Right lobe of liver (tissue), 6 donors: ENCODE measurements around the gene CPEB4. TPM values are rescaled to one million over a fixed set of nuclear protein-coding genes. Genes with fewer than 3 reads are reported as not detected.

Experiments used
- ATAC-seq, 4 donors: fragments of 200-7000 bp; cut with Tn5 transposase; one replicate each; pipeline ENCODE4 v1.9.1; 2020; ENCODE audit warnings: mild to moderate bottlenecking in 4 of 4, moderate library complexity in 4 of 4
- DNase-seq, 3 donors: peaks; one replicate each; pipeline ENCODE4 v3.0.0-alpha.2; 2020
- H3K27ac ChIP-seq, 3 donors: fragments of 200-600 bp; one replicate each; pipeline ENCODE4 v1.8.0; 2022
- H3K27me3 ChIP-seq, 2 donors: fragments of 200-600 bp; one replicate each; pipeline ENCODE4 v1.8.0; 2022
- H3K36me3 ChIP-seq, 4 donors: fragments of 200-600 bp; sonication (generic) in 1 of 4; one replicate each; pipeline versions ENCODE4 v1.5.1 to v1.8.0; 2017 to 2022; ENCODE audit warnings: control low read depth in 1 of 4
- H3K4me1 ChIP-seq, 4 donors: fragments of 200-600 bp; sonication (generic) in 1 of 4; one replicate each; pipeline versions ENCODE4 v1.5.1 to v1.8.0; 2017 to 2022; ENCODE audit warnings: control low read depth in 1 of 4
- H3K4me3 ChIP-seq, 3 donors: fragments of 200-600 bp; one replicate each; pipeline ENCODE4 v1.8.0; 2022
- H3K9me3 ChIP-seq, 4 donors: fragments of 200-600 bp; sonication (generic) in 1 of 4; one replicate each; pipeline versions ENCODE4 v1.5.1 to v1.8.0; 2017 to 2022; ENCODE audit warnings: control low read depth in 1 of 4
- POLR2A ChIP-seq: fragments of 450-650 bp; IDR thresholded peaks from one replicate; pipeline ENCODE4 v1.6.1; 2017; ENCODE audit warnings: antibody characterized with exemption, mild to moderate bottlenecking
- WGBS: methylation state at CpG from one replicate; pipeline ENCODE4 v1.1.6; 2018; ENCODE audit warnings: low coverage, low lambda C conversion rate; ENCODE audit not compliant: insufficient coverage; ENCODE audit errors: missing lambda C conversion rate; 5-methylcytosine and 5-hydroxymethylcytosine counted together
- intact Hi-C, 2 donors: fragments of 100-400 bp; cut with DNase I; formaldehyde crosslinking; loops; one replicate each; pipeline versions ENCODE4 v1.11.2 to v1.14.1; 2022
- total RNA-seq, 6 experiments: library from RNA; depleted of rRNA in 2 of 6; stranded (reverse); fragments of >200 nt in 2 of 6; fragmentation: NEBNext Ultra II Directional in 3 of 6; extraction: Animal tissue kit (Norgen Biotek cat#: 25700) in 3 of 6; gene quantifications; one replicate each; pipeline versions ENCODE4 v1.1.0 to v1.2.4, GENCODE V29; 2016 to 2023
- TF ChIP-seq, protein P1 (sequence below), 4 donors: fragments of 200-600 bp in 3 of 4; fragments of 450-650 bp in 1 of 4; IDR thresholded peaks; one replicate each; pipeline versions ENCODE4 v1.5.1 to v1.8.0; 2016 to 2022; ENCODE audit warnings: antibody characterized with exemption in 4 of 4, mild to moderate bottlenecking in 2 of 4
- donor health status: DM: no; HTN: yes; CAD: no.
- donor health status: DM: no; HTN: no; CAD: no.
- donor health status: DM: no; HTN: no; CAD: no.
- donor health status: DM: no; HTN: yes; CAD: no.
- donor health status: DM: no; HTN: yes; CAD: no.

Gene CPEB4
- total RNA-seq, 6 experiments from 2014 or later, result 27.3 to 49.9 (median 40.0) TPM

GRCh38 chr5:173935396-173935795 is 47.2 kb downstream of the CPEB4 start:
- intact Hi-C loops, result no loop called here

GRCh38 chr5:173940269-173940668 is 52.1 kb downstream of the CPEB4 start:
- no peak overlapping the region for H3K27ac ChIP-seq
- WGBS, result 17% methylated on average over 2 of the region's 2 CpGs
- intact Hi-C loops, result no loop called here
- H3K4me1 ChIP-seq, result peaks cover 0 to 52% (median 8%) of the 10 kb centered on the region in 4 donors
- TF ChIP-seq, protein P1, sequence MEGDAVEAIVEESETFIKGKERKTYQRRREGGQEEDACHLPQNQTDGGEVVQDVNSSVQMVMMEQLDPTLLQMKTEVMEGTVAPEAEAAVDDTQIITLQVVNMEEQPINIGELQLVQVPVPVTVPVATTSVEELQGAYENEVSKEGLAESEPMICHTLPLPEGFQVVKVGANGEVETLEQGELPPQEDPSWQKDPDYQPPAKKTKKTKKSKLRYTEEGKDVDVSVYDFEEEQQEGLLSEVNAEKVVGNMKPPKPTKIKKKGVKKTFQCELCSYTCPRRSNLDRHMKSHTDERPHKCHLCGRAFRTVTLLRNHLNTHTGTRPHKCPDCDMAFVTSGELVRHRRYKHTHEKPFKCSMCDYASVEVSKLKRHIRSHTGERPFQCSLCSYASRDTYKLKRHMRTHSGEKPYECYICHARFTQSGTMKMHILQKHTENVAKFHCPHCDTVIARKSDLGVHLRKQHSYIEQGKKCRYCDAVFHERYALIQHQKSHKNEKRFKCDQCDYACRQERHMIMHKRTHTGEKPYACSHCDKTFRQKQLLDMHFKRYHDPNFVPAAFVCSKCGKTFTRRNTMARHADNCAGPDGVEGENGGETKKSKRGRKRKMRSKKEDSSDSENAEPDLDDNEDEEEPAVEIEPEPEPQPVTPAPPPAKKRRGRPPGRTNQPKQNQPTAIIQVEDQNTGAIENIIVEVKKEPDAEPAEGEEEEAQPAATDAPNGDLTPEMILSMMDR (IDR thresholded peaks at IDR 0.05), result no peak
- no peak for TF ChIP-seq POLR2A
- no peak overlapping the region for H3K4me3 ChIP-seq
- no peaks in the 10 kb centered on the region for H3K9me3 ChIP-seq
- ATAC-seq (peak in 3 of 4 donors; percentile 13 to 49 (median 43)), DNase-seq (no peak)
- peaks cover 0 to 6% (median 5%) of the 10 kb centered on the region in 4 donors for H3K36me3 ChIP-seq
- no peaks in the 10 kb centered on the region for H3K27me3 ChIP-seq

More at GRCh38 chr5:173935396-173935795, 47.2 kb downstream of the CPEB4 start:
- DNase-seq (no peak), ATAC-seq (no peak)
- H3K4me3 ChIP-seq, result no peak overlapping the region
- no peaks in the 10 kb centered on the region for H3K9me3 ChIP-seq
- H3K4me1 ChIP-seq, result peaks cover 0 to 40% (median 15%) of the 10 kb centered on the region in 4 donors
- TF ChIP-seq, protein P1 (IDR thresholded peaks at IDR 0.05), result no peak
- TF ChIP-seq POLR2A, result no peak
- 68% methylated on average over 2 of the region's 2 CpGs for WGBS
- no peak overlapping the region for H3K27ac ChIP-seq
- H3K27me3 ChIP-seq, result no peaks in the 10 kb centered on the region
- no peaks in the 10 kb centered on the region for H3K36me3 ChIP-seq

DNA sequence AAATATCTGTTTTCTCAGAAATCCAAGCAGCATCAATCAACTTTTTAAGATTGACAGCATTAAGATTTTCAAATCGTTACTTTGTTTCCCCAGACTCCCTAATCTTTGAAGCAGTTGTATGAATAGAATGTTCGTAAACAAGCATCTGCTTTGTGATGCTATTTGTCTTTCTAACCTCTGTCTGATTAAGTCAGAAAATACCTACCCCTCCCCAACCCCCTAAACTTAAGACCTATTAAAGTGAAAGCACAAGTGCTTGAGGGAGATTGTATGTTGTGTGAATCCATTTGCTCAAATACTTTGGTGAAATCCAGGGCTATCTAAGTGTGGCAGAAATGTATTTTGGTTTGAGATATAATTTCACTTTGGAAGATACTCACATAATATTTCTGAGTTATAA is 53.0 kb downstream of the CPEB4 start:
- 85% methylated on average over 2 of the region's 2 CpGs for WGBS
- H3K4me3 ChIP-seq, result no peak overlapping the region
- H3K27me3 ChIP-seq, result no peaks in the 10 kb centered on the region
- peaks cover 0 to 10% (median 6%) of the 10 kb centered on the region in 4 donors for H3K36me3 ChIP-seq
- DNase-seq (no peak), ATAC-seq (no peak)
- H3K27ac ChIP-seq, result peak overlapping the region in 1 of 3 donors; percentile 8
- intact Hi-C loops, result no loop called here
- peaks cover 0 to 59% (median 8%) of the 10 kb centered on the region in 4 donors for H3K4me1 ChIP-seq
- TF ChIP-seq POLR2A, result no peak
- TF ChIP-seq, protein P1 (IDR thresholded peaks at IDR 0.05), result no peak
- H3K9me3 ChIP-seq, result no peaks in the 10 kb centered on the region

DNA sequence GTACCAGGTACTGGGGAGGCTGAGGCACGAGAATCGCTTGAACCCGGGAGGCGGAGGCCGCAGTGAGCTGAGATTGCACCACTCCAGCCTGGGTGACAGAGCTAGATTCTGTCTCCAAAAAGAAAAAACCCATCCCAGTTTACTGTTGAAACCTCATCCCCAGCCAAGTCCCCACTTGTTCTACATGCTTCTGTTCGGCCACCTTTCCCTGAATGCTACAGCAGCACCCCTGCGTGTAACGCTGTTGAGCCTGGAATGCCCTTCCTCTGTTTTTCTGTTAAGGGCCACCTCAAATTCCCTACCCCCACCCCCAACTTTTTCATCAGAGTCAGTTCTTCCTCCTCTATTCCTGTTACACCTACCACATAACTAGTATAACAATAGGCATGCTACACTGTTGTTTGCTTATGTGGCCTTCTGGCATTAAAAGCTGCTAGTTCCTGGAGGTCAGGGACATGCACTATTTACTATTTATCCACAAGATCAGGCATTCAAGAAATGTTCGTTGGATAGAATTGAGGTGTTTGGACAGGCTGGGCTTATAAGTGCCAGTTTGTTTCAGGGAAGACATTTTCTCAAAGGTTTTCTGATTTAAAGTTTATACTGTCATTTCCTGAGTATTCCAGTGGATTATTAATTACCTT is 53.7 kb downstream of the CPEB4 start:
- Histone ChIP-seq H3K9me3 (no peaks in the 10 kb centered on the region), H3K4me3 (no peak overlapping the region), H3K36me3 (peaks cover 0 to 12% (median 9%) of the 10 kb centered on the region in 4 donors), H3K4me1 (peaks cover 0 to 66% (median 8%) of the 10 kb centered on the region in 4 donors), H3K27ac (peak overlapping the region in 1 of 3 donors; percentile 8), H3K27me3 (no peaks in the 10 kb centered on the region)
- TF ChIP-seq POLR2A, result no peak
- TF ChIP-seq, protein P1 (IDR thresholded peaks at IDR 0.05), result no peak
- ATAC-seq, result peak; percentile 64 to 75 (median 70)
- WGBS, result 49% methylated on average over 4 of the region's 9 CpGs
- intact Hi-C loops, result no loop called here
- no peak for DNase-seq
